ENCODE data around the gene GLCE.

GLCE gene

DNA sequence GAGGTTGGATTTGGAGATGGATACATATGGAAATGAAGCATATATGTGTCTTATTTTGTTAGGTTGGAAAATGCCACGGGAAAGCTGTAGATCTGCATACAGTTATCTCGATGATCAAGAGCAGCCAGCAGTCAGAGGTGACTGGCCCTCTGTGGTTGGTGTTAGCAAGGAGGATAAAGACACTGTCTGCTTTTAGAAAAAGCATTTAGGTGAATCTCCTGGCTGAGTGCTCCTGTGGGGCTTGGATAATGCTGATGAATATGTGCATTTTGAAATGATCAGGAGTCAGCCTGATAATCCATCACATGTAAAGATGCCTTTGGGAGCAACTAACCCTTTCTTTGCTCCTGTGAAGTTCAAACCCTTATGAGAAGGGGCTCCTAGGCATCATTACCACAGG lies 24.9 kb upstream of the GLCE start:
- H3K9me3 ChIP-seq (ENCODE audit: control insufficient read depth, insufficient read depth, low read length): no peaks in the 10 kb centered on the region
- no peaks in the 10 kb centered on the region; the same call in 1 of the 2 replicates for H3K4me1 ChIP-seq (ENCODE audit: control insufficient read depth, insufficient read depth, low read length)
- DNase-seq (ENCODE audit: low read depth, low spot score): no peak
- no CpG with 5 or more reads among the region's 2 CpGs for WGBS (ENCODE audit: insufficient coverage, insufficient read length)
- H3K27me3 ChIP-seq (ENCODE audit: control insufficient read depth, insufficient read depth, low read length): no peaks in the 10 kb centered on the region
- H3K36me3 ChIP-seq (ENCODE audit: control insufficient read depth, insufficient read depth, low read length): no peaks in the 10 kb centered on the region
- no peak overlapping the region for H3K27ac ChIP-seq (ENCODE audit: low read length)
- H3K4me3 ChIP-seq (ENCODE audit: low read length): no peak overlapping the region

- no peaks in the 10 kb centered on the region for H3K9me3 ChIP-seq (ENCODE audit: control insufficient read depth, insufficient read depth, low read length)
- no peak for DNase-seq (ENCODE audit: low read depth, low spot score)
- no peaks in the 10 kb centered on the region for H3K4me1 ChIP-seq (ENCODE audit: control insufficient read depth, insufficient read depth, low read length)
- no CpG with 5 or more reads among the region's 4 CpGs for WGBS (ENCODE audit: insufficient coverage, insufficient read length)
- H3K27ac ChIP-seq (ENCODE audit: low read length): no peak overlapping the region
- no peak overlapping the region for H3K4me3 ChIP-seq (ENCODE audit: low read length)
- H3K36me3 ChIP-seq (ENCODE audit: control insufficient read depth, insufficient read depth, low read length): no peaks in the 10 kb centered on the region
- H3K27me3 ChIP-seq (ENCODE audit: control insufficient read depth, insufficient read depth, low read length): no peaks in the 10 kb centered on the region
Observed at GRCh38 chr15:69138963-69139362, 21.5 kb upstream of the GLCE start.

DNA sequence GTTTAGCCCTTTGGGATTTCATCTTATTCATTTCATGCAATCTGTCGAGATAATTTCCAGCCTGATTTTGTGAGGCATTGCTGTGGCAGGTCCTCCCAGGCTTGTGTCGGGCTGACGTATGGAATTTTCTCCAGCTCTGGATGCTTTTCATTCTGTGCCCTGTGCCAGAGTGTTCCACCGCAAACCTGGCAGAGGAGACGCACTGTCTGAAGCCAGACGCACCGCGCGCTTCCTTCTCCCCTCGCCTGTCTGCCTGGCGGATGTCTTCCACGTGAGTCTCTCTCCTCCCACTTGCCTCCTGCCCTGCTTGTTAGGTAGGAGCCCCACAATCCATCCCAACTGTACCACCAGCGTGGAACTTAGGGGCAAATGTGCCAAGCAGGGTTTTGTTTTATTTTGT lies 20.1 kb upstream of the GLCE start:
- H3K27me3 ChIP-seq (ENCODE audit: control insufficient read depth, insufficient read depth, low read length): no peaks in the 10 kb centered on the region
- no peak overlapping the region for H3K27ac ChIP-seq (ENCODE audit: low read length)
- H3K36me3 ChIP-seq (ENCODE audit: control insufficient read depth, insufficient read depth, low read length): no peaks in the 10 kb centered on the region
- H3K4me3 ChIP-seq (ENCODE audit: low read length): no peak overlapping the region
- no peaks in the 10 kb centered on the region for H3K4me1 ChIP-seq (ENCODE audit: control insufficient read depth, insufficient read depth, low read length)
- no peaks in the 10 kb centered on the region for H3K9me3 ChIP-seq (ENCODE audit: control insufficient read depth, insufficient read depth, low read length)
- no peak for DNase-seq (ENCODE audit: low read depth, low spot score)
- no CpG with 5 or more reads among the region's 13 CpGs for WGBS (ENCODE audit: insufficient coverage, insufficient read length)

- Histone ChIP-seq H3K27ac (ENCODE audit: low read length) (no peak overlapping the region), H3K4me3 (ENCODE audit: low read length) (no peak overlapping the region), H3K36me3 (ENCODE audit: control insufficient read depth, insufficient read depth, low read length) (no peaks in the 10 kb centered on the region), H3K4me1 (ENCODE audit: control insufficient read depth, insufficient read depth, low read length) (no peaks in the 10 kb centered on the region), H3K27me3 (ENCODE audit: control insufficient read depth, insufficient read depth, low read length) (no peaks in the 10 kb centered on the region), H3K9me3 (ENCODE audit: control insufficient read depth, insufficient read depth, low read length) (no peaks in the 10 kb centered on the region)
- WGBS (ENCODE audit: insufficient coverage, insufficient read length): no CpG with 5 or more reads among the region's 3 CpGs
- no peak for DNase-seq (ENCODE audit: low read depth, low spot score)
Observed at GRCh38 chr15:69141286-69141701, 19.1 kb upstream of the GLCE start.

DNA sequence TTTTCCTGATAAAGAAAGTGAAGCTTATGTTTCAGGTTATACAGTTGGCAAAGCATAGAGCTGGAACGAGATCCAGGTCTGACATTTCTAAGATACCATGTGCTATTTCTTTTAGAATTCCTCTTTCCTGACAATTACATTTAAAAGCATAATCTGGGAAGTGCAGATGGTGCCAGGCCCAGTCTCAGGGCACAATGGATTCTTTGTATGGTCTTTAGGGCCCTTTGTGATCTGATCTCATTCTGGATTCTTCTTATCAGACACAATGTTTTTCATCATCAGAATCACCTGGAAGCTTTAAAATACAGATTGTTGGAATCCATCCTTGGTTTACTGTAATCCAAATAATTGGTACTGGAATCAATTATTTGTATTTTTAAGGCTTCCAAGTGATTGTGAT lies 18.6 kb upstream of the GLCE start:
- H3K9me3 ChIP-seq (ENCODE audit: control insufficient read depth, insufficient read depth, low read length): no peaks in the 10 kb centered on the region
- no peak overlapping the region for H3K4me3 ChIP-seq (ENCODE audit: low read length)
- H3K27ac ChIP-seq (ENCODE audit: low read length): no peak overlapping the region
- H3K27me3 ChIP-seq (ENCODE audit: control insufficient read depth, insufficient read depth, low read length): no peaks in the 10 kb centered on the region
- no peaks in the 10 kb centered on the region for H3K36me3 ChIP-seq (ENCODE audit: control insufficient read depth, insufficient read depth, low read length)
- DNase-seq (ENCODE audit: low read depth, low spot score): no peak
- no peaks in the 10 kb centered on the region for H3K4me1 ChIP-seq (ENCODE audit: control insufficient read depth, insufficient read depth, low read length)
- WGBS (ENCODE audit: insufficient coverage, insufficient read length): no CpG with 5 or more reads among the region's 1 CpG

GRCh38 chr15:69143756-69144436 lies 16.5 kb upstream of the GLCE start:
- no peak overlapping the region for H3K27ac ChIP-seq (ENCODE audit: low read length)
- no peak overlapping the region for H3K4me3 ChIP-seq (ENCODE audit: low read length)
- no CpG with 5 or more reads among the region's 4 CpGs for WGBS (ENCODE audit: insufficient coverage, insufficient read length)
- H3K4me1 ChIP-seq (ENCODE audit: control insufficient read depth, insufficient read depth, low read length): no peaks in the 10 kb centered on the region
- H3K36me3 ChIP-seq (ENCODE audit: control insufficient read depth, insufficient read depth, low read length): no peaks in the 10 kb centered on the region
- no peaks in the 10 kb centered on the region for H3K9me3 ChIP-seq (ENCODE audit: control insufficient read depth, insufficient read depth, low read length)
- no peaks in the 10 kb centered on the region for H3K27me3 ChIP-seq (ENCODE audit: control insufficient read depth, insufficient read depth, low read length)
- no peak for DNase-seq (ENCODE audit: low read depth, low spot score)

GRCh38 chr15:69144530-69144929 lies 15.9 kb upstream of the GLCE start:
- Histone ChIP-seq H3K9me3 (ENCODE audit: control insufficient read depth, insufficient read depth, low read length) (no peaks in the 10 kb centered on the region), H3K27me3 (ENCODE audit: control insufficient read depth, insufficient read depth, low read length) (no peaks in the 10 kb centered on the region), H3K36me3 (ENCODE audit: control insufficient read depth, insufficient read depth, low read length) (no peaks in the 10 kb centered on the region), H3K4me1 (ENCODE audit: control insufficient read depth, insufficient read depth, low read length) (no peaks in the 10 kb centered on the region), H3K4me3 (ENCODE audit: low read length) (no peak overlapping the region), H3K27ac (ENCODE audit: low read length) (no peak overlapping the region)
- no CpG with 5 or more reads among the region's 5 CpGs for WGBS (ENCODE audit: insufficient coverage, insufficient read length)
- no peak for DNase-seq (ENCODE audit: low read depth, low spot score)

DNA sequence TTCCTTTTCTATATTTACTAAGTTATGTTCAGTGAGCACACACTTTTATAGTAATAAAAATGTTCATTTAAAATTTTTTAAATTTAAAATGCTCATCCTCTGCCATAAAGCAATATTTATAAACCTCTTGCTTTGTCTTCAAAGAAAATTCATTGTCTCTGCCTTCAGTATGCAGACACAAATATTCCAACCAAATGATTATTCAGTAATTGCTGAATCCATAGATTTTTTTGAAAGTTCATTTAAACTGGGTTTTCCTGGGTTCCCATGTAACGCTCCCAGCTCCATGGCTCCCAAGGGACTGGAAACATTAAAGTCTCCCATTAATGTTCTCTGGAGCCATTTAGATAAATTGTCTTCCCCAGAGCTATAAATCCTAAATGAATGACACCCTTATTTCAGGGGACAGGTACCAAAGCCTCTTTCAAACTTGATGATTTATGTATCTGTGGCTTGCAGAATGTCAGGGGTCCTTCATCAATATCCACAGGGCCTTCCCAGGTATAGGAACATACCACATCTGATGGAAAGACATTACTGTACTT lies 15.2 kb upstream of the GLCE start:
- Histone ChIP-seq H3K36me3 (ENCODE audit: control insufficient read depth, insufficient read depth, low read length) (no peaks in the 10 kb centered on the region), H3K27me3 (ENCODE audit: control insufficient read depth, insufficient read depth, low read length) (no peaks in the 10 kb centered on the region), H3K9me3 (ENCODE audit: control insufficient read depth, insufficient read depth, low read length) (no peaks in the 10 kb centered on the region), H3K4me3 (ENCODE audit: low read length) (no peak overlapping the region), H3K4me1 (ENCODE audit: control insufficient read depth, insufficient read depth, low read length) (no peaks in the 10 kb centered on the region), H3K27ac (ENCODE audit: low read length) (no peak overlapping the region)
- no CpG with 5 or more reads among the region's 1 CpG for WGBS (ENCODE audit: insufficient coverage, insufficient read length)
- no peak for DNase-seq (ENCODE audit: low read depth, low spot score)

DNA sequence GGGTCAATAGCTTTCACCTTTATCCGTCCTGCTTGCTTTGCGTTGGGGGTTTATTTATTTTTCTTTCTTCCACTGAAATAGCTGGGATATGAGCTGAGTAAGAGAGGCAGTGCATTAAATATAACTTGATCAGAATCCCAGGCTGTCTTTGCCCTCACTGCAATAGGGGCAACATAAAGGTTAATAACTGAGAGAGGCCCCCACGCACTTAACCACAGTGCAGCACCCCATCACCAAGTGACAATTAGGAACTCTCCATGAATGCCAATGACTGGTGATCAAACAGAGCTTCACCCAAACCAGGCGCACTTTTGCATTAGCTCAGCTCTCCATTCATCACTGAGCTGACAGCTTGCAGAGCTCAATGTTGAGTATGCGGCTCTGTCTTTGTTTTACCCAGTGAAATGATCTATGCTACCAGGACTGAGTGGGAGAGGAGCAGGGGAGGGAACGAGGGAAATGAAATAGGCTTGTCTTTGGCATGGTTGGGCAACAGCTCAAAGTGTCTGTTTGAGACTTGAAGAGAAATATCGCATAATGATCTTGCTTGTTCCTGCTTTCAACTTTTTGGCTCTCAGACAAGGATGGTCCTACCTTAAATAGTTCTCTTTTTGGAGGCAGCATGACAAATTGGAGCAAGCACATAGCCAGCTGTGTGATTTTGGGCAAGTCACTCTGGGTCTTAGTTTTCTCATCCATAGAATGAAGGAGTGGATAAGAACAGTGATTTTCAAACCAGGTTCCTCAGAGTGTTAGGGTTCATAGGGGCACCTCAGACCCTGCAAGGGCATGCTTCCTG lies 14.5 kb upstream of the GLCE start:
- Histone ChIP-seq H3K9me3 (ENCODE audit: control insufficient read depth, insufficient read depth, low read length) (no peaks in the 10 kb centered on the region), H3K27ac (ENCODE audit: low read length) (no peak overlapping the region), H3K36me3 (ENCODE audit: control insufficient read depth, insufficient read depth, low read length) (no peaks in the 10 kb centered on the region), H3K4me1 (ENCODE audit: control insufficient read depth, insufficient read depth, low read length) (no peaks in the 10 kb centered on the region), H3K4me3 (ENCODE audit: low read length) (no peak overlapping the region), H3K27me3 (ENCODE audit: control insufficient read depth, insufficient read depth, low read length) (no peaks in the 10 kb centered on the region)
- no CpG with 5 or more reads among the region's 7 CpGs for WGBS (ENCODE audit: insufficient coverage, insufficient read length)
- no peak for DNase-seq (ENCODE audit: low read depth, low spot score)

GRCh38 chr15:69146724-69147435 lies 13.6 kb upstream of the GLCE start:
- no peaks in the 10 kb centered on the region for H3K9me3 ChIP-seq (ENCODE audit: control insufficient read depth, insufficient read depth, low read length)
- no peaks in the 10 kb centered on the region for H3K27me3 ChIP-seq (ENCODE audit: control insufficient read depth, insufficient read depth, low read length)
- DNase-seq (ENCODE audit: low read depth, low spot score): no peak
- no peaks in the 10 kb centered on the region for H3K36me3 ChIP-seq (ENCODE audit: control insufficient read depth, insufficient read depth, low read length)
- no peak overlapping the region for H3K27ac ChIP-seq (ENCODE audit: low read length)
- no CpG with 5 or more reads among the region's 9 CpGs for WGBS (ENCODE audit: insufficient coverage, insufficient read length)
- H3K4me1 ChIP-seq (ENCODE audit: control insufficient read depth, insufficient read depth, low read length): no peaks in the 10 kb centered on the region
- no peak overlapping the region for H3K4me3 ChIP-seq (ENCODE audit: low read length)

All from iPS DF 6.9 (cell line).